Stimulated activated CD4-positive, alpha-beta T cell treated with anti-CD3 and anti-CD28 coated beads, Interleukin-4, amount 100 ng/mL, for 4 hours (primary cell): ENCODE results near the gene SLC38A9.
"Not testable (repeated sequence)": the region's sequence is repeated elsewhere in the genome, so short reads cannot be mapped to it uniquely, and the experiment has no call there.

Source experiments
- DNase-seq, 2 experiments: peaks; one replicate each; pipeline ENCODE4 v3.0.0-alpha.2; 2020

SLC38A9 gene

GRCh38 chr5:55608595-55609349, 103.4 kb downstream of the SLC38A9 start:
- DNase-seq = no peak

GRCh38 chr5:55607309-55607708, 104.8 kb downstream of the SLC38A9 start:
- DNase-seq = not testable (repeated sequence)

- DNase-seq = no peak
Observed at GRCh38 chr5:55604611-55605067, 107.5 kb downstream of the SLC38A9 start.

GRCh38 chr5:55603922-55604321, 108.2 kb downstream of the SLC38A9 start:
- DNase-seq = no peak

- DNase-seq = no peak
Observed at GRCh38 chr5:55601628-55602027, 110.5 kb downstream of the SLC38A9 start.

GRCh38 chr5:55601204-55601618, 110.9 kb downstream of the SLC38A9 start:
- no peak for DNase-seq

- DNase-seq = no peak
Observed at GRCh38 chr5:55600497-55601203, 111.5 kb downstream of the SLC38A9 start.

GRCh38 chr5:55600086-55600485, 112.0 kb downstream of the SLC38A9 start:
- DNase-seq = no peak

- DNase-seq = no peak
Observed at GRCh38 chr5:55599148-55600050, 112.7 kb downstream of the SLC38A9 start.

- no peak for DNase-seq
Observed at GRCh38 chr5:55597014-55597981, 114.8 kb downstream of the SLC38A9 start.

GRCh38 chr5:55594671-55595070, 117.5 kb downstream of the SLC38A9 start:
- no peak for DNase-seq

- DNase-seq = no peak
Observed at GRCh38 chr5:55593115-55593472, 119.0 kb downstream of the SLC38A9 start.

GRCh38 chr5:55592388-55593114, 119.6 kb downstream of the SLC38A9 start:
- no peak for DNase-seq

GRCh38 chr5:55591686-55592085, 120.4 kb downstream of the SLC38A9 start:
- no peak for DNase-seq

- no peak for DNase-seq
Observed at GRCh38 chr5:55585206-55585610, 126.9 kb downstream of the SLC38A9 start.

- DNase-seq = no peak
Observed at GRCh38 chr5:55584398-55585205, 127.5 kb downstream of the SLC38A9 start.

GRCh38 chr5:55583578-55583977, 128.5 kb downstream of the SLC38A9 start:
- no peak for DNase-seq

- DNase-seq = no peak
Observed at GRCh38 chr5:55582256-55582655, 129.9 kb downstream of the SLC38A9 start.

- DNase-seq = no peak
Observed at GRCh38 chr5:55580042-55580441, 132.1 kb downstream of the SLC38A9 start.

- DNase-seq = no peak
Observed at GRCh38 chr5:55578771-55579170, 133.4 kb downstream of the SLC38A9 start.
